ENCODE data around the gene PRKAG2. TPM values are rescaled to one million over a fixed set of nuclear protein-coding genes. Genes with fewer than 3 reads are reported as not detected.

The PRKAG2 gene
- total RNA-seq, 1 donor from 2014 or later: 35.6 TPM

- no peak overlapping the region for H3K27ac ChIP-seq
- H3K4me1 ChIP-seq: peaks cover 5% of the 10 kb centered on the region
- DNase-seq: no peak
- no peak for ATAC-seq
- no peaks in the 10 kb centered on the region for H3K27me3 ChIP-seq
- intact Hi-C loops (cut with DNase I): no loop called here
- TF ChIP-seq CTCF (IDR thresholded peaks at IDR 0.05): no peak
- peaks cover 60% of the 10 kb centered on the region for H3K36me3 ChIP-seq
- H3K4me3 ChIP-seq: no peak overlapping the region
- H3K9me3 ChIP-seq: no peaks in the 10 kb centered on the region
These were observed 311.4 kb downstream of the PRKAG2 start for GRCh38 chr7:151565541-151565940.

GRCh38 chr7:151560243-151560642 lies 316.7 kb downstream of the PRKAG2 start:
- H3K27ac ChIP-seq: no peak overlapping the region

GRCh38 chr7:151559557-151560183 lies 317.2 kb downstream of the PRKAG2 start:
- no peak for TF ChIP-seq CTCF (IDR thresholded peaks at IDR 0.05)
- H3K4me1 ChIP-seq: no peaks in the 10 kb centered on the region
- H3K27me3 ChIP-seq: no peaks in the 10 kb centered on the region
- DNase-seq (no peak), ATAC-seq (no peak)
- intact Hi-C loops (cut with DNase I): no loop called here
- H3K9me3 ChIP-seq: no peaks in the 10 kb centered on the region
- no peak overlapping the region for H3K27ac ChIP-seq
- peaks cover 74% of the 10 kb centered on the region for H3K36me3 ChIP-seq
- no peak overlapping the region for H3K4me3 ChIP-seq

More at GRCh38 chr7:151560243-151560642, 316.7 kb downstream of the PRKAG2 start:
- Histone ChIP-seq H3K4me1 (no peaks in the 10 kb centered on the region), H3K9me3 (no peaks in the 10 kb centered on the region), H3K27me3 (no peaks in the 10 kb centered on the region), H3K4me3 (no peak overlapping the region), H3K36me3 (peaks cover 80% of the 10 kb centered on the region)
- ATAC-seq (no peak), DNase-seq (no peak)
- no peak for TF ChIP-seq CTCF (IDR thresholded peaks at IDR 0.05)
- intact Hi-C loops (cut with DNase I): no loop called here

GRCh38 chr7:151558575-151558974 lies 318.3 kb downstream of the PRKAG2 start:
- no peaks in the 10 kb centered on the region for H3K4me1 ChIP-seq
- TF ChIP-seq CTCF (IDR thresholded peaks at IDR 0.05): no peak
- DNase-seq (no peak), ATAC-seq (no peak)
- H3K36me3 ChIP-seq: peaks cover 63% of the 10 kb centered on the region
- no peaks in the 10 kb centered on the region for H3K27me3 ChIP-seq
- H3K4me3 ChIP-seq: no peak overlapping the region
- intact Hi-C loops (cut with DNase I): no loop called here
- H3K9me3 ChIP-seq: no peaks in the 10 kb centered on the region
- H3K27ac ChIP-seq: no peak overlapping the region

GRCh38 chr7:151556592-151556991 lies 320.3 kb downstream of the PRKAG2 start:
- no peak for TF ChIP-seq CTCF (IDR thresholded peaks at IDR 0.05)
- Histone ChIP-seq H3K4me1 (no peaks in the 10 kb centered on the region), H3K4me3 (no peak overlapping the region), H3K36me3 (peaks cover 48% of the 10 kb centered on the region), H3K9me3 (no peaks in the 10 kb centered on the region), H3K27ac (no peak overlapping the region), H3K27me3 (no peaks in the 10 kb centered on the region)
- intact Hi-C loops (cut with DNase I): no loop called here
- ATAC-seq: no peak
- DNase-seq: no peak

GRCh38 chr7:151553356-151553755 lies 323.6 kb downstream of the PRKAG2 start:
- no peak for TF ChIP-seq CTCF (IDR thresholded peaks at IDR 0.05)
- Histone ChIP-seq H3K4me3 (no peak overlapping the region), H3K4me1 (peaks cover 4% of the 10 kb centered on the region), H3K27me3 (no peaks in the 10 kb centered on the region), H3K27ac (no peak overlapping the region), H3K36me3 (peaks cover 17% of the 10 kb centered on the region), H3K9me3 (no peaks in the 10 kb centered on the region)
- ATAC-seq (peak; percentile 8), DNase-seq (no peak)
- intact Hi-C loops (cut with DNase I): no loop called here

All from upper lobe of right lung (tissue), 1 donor.